GM18502 (cell line): ENCODE data around the gene KRT7.

Source experiments
- ATAC-seq: cut with Tn5 transposase; IDR thresholded peaks from one replicate; pipeline ENCODE4 v1.9.1; 2021; ENCODE audit warnings: mild to moderate bottlenecking; ENCODE audit not compliant: unreplicated experiment, poor library complexity

KRT7 gene

GRCh38 chr12:52198454-52199215 is 34.4 kb upstream of the KRT7 start:
- no peak for ATAC-seq

- ATAC-seq: no peak
These were observed 33.6 kb upstream of the KRT7 start for GRCh38 chr12:52199294-52199919.

GRCh38 chr12:52200086-52200780 is 32.8 kb upstream of the KRT7 start:
- no peak for ATAC-seq

GRCh38 chr12:52200781-52201450 is 32.1 kb upstream of the KRT7 start:
- no peak for ATAC-seq

GRCh38 chr12:52201451-52201839 is 31.6 kb upstream of the KRT7 start:
- no peak for ATAC-seq

GRCh38 chr12:52202361-52203078 is 30.5 kb upstream of the KRT7 start:
- no peak for ATAC-seq

GRCh38 chr12:52203079-52203921 is 29.7 kb upstream of the KRT7 start:
- ATAC-seq: no peak

- ATAC-seq: no peak
These were observed 28.7 kb upstream of the KRT7 start for GRCh38 chr12:52204095-52204930.

GRCh38 chr12:52204931-52205505 is 28.0 kb upstream of the KRT7 start:
- no peak for ATAC-seq

- ATAC-seq: no peak
These were observed 27.3 kb upstream of the KRT7 start for GRCh38 chr12:52205612-52206303.

- ATAC-seq: no peak
These were observed 26.6 kb upstream of the KRT7 start for GRCh38 chr12:52206304-52207040.

GRCh38 chr12:52207106-52207505 is 25.9 kb upstream of the KRT7 start:
- no peak for ATAC-seq

GRCh38 chr12:52207895-52208294 is 25.1 kb upstream of the KRT7 start:
- no peak for ATAC-seq

- ATAC-seq: no peak
These were observed 24.4 kb upstream of the KRT7 start for GRCh38 chr12:52208424-52209165.

- no peak for ATAC-seq
These were observed 23.7 kb upstream of the KRT7 start for GRCh38 chr12:52209321-52209720.

- no peak for ATAC-seq
These were observed 22.7 kb upstream of the KRT7 start for GRCh38 chr12:52210186-52210924.
